Measurements from ENCODE around the gene PRM1.

Gene PRM1

GRCh38 chr16:11231367-11231970 lies 49.7 kb downstream of the PRM1 start:
- Histone ChIP-seq H3K27me3 (ENCODE audit: control insufficient read depth, low read length) (peaks cover 41% of the 10 kb centered on the region), H3K9me2 (replicated peaks; ENCODE audit: control insufficient read depth, low read length) (no peaks in the 10 kb centered on the region)

More at GRCh38 chr16:11231367-11231970, 49.7 kb downstream of the PRM1 start:
- Histone ChIP-seq H3F3A (ENCODE audit: control insufficient read depth, insufficient read depth) (no peaks in the 10 kb centered on the region), H3K4me2 (ENCODE audit: low read length) (no peak overlapping the region), H3K4me3 (ENCODE audit: low read length) (no peak overlapping the region), H3K9me3 (ENCODE audit: control insufficient read depth, insufficient read depth, low read length) (no peaks in the 10 kb centered on the region), H3K36me3 (ENCODE audit: control insufficient read depth, low read length) (no peaks in the 10 kb centered on the region), H3K79me2 (ENCODE audit: control insufficient read depth, low read length) (no peaks in the 10 kb centered on the region), H4K20me1 (ENCODE audit: control insufficient read depth, insufficient read depth, low read depth, low read length) (no peaks in the 10 kb centered on the region), H3K4me1 (ENCODE audit: control insufficient read depth, low read length) (peaks cover 17% of the 10 kb centered on the region), H3K27ac (ENCODE audit: low read depth, low read length) (no peak overlapping the region)
- TF ChIP-seq EZH2phosphoT487 (IDR thresholded peaks at IDR 0.05; ENCODE audit: borderline replicate concordance, low read length) (no peak), CTCF (IDR thresholded peaks at IDR 0.05; ENCODE audit: low read depth, low read length, poor library complexity, severe bottlenecking) (no peak)

Data from DOHH2 (cell line).